Choroid plexus epithelial cell (primary cell): ENCODE data around the gene CIAPIN1.

ENCODE experiments used
- DNase-seq: peaks from one replicate; pipeline ENCODE4 v3.0.0-alpha.2; 2010; ENCODE audit warnings: low read depth
- H3K4me3 ChIP-seq: 2 replicates; pipeline ENCODE4 v1.5.1; 2011; ENCODE audit warnings: low read depth, mild to moderate bottlenecking, control low read depth, low read length, moderate library complexity
- TF ChIP-seq, protein P1 (sequence below): conservative IDR thresholded peaks from 2 replicates; pipeline ENCODE4 v1.5.1; 2011; ENCODE audit warnings: low read depth, mild to moderate bottlenecking, control low read depth, inconsistent platforms, low read length, moderate library complexity

CIAPIN1 gene

DNA sequence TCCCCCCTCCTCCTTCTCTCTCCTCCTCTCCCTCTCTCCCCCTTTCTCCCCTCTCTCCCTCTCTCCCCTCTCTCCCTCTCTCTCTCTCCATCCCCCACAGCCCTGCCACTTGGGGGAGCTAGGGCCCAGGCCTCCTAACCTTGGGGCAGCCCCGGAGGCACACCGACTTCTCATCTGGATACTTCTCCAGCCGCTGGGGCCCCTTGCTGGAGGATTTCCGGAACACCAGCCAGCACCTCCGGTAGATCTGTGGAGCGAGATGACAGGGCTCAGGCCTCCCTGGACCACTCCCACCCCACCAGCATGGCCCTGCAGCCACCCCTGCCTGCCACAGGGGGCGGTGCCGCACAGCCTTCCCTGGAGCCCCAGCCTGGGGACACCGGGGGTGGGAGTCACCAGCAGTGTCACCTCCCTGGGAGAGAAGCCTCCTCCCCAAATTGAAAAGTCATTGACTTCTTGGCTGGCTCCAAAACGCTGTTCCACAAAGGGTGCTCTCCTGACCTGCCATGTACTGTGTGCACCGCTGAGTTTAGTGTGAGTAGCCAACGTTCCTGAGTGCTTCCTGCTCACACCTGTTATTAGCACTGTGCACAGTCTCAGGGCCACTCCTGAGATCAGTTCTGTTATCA is 28.6 kb upstream of the CIAPIN1 start:
- peak; percentile 71 for DNase-seq
- TF ChIP-seq, protein P1, sequence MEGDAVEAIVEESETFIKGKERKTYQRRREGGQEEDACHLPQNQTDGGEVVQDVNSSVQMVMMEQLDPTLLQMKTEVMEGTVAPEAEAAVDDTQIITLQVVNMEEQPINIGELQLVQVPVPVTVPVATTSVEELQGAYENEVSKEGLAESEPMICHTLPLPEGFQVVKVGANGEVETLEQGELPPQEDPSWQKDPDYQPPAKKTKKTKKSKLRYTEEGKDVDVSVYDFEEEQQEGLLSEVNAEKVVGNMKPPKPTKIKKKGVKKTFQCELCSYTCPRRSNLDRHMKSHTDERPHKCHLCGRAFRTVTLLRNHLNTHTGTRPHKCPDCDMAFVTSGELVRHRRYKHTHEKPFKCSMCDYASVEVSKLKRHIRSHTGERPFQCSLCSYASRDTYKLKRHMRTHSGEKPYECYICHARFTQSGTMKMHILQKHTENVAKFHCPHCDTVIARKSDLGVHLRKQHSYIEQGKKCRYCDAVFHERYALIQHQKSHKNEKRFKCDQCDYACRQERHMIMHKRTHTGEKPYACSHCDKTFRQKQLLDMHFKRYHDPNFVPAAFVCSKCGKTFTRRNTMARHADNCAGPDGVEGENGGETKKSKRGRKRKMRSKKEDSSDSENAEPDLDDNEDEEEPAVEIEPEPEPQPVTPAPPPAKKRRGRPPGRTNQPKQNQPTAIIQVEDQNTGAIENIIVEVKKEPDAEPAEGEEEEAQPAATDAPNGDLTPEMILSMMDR = peak; percentile 73
- H3K4me3 ChIP-seq = no peak overlapping the region

DNA sequence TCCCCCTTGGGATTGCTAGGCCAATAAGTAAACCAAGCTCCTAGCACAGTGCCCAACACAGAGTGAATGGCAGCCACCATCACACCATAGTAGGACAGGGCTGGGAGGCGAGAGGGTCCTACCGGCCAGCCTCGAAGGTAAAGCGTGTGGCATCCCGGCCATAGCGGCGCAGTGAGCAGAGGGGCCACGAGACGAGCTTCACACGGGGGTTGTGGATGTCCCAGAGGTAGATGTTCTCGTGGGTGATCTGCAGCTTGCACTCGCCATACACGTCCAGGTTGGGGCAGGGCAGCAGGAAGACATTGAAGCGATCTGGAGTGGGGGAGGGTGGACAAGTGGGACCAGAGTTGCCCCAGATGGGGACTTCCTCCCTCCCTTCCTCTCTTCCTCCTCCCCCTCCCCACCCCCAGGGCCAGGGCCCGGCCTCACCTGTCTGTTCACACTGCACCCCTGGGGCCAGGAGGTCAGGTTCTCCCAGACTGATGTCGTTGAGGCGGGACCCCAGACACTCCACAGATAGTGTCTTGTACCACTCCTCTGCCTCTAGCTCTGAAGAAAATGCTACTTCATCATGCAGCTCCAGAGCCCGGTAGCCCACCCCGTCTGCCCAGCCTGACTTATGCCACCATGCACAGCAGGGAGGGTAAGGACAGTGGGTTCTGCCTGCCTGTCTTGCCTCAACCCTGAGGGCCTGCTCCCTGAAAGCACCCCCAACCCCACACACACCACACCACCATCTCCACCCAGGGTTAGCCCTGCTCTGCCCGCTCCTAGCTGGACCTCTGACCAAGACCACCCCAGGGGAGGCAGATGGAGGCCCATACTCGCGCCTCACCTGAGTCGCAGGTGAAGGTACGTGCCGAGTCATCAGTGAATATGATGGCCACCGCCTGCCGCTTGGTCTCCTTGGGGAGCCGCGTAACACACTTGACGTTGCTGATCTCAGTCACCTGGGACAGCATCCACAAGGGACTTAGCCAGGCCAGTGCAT is 27.8 kb upstream of the CIAPIN1 start:
- TF ChIP-seq, protein P1 = no peak
- no peak overlapping the region for H3K4me3 ChIP-seq

DNA sequence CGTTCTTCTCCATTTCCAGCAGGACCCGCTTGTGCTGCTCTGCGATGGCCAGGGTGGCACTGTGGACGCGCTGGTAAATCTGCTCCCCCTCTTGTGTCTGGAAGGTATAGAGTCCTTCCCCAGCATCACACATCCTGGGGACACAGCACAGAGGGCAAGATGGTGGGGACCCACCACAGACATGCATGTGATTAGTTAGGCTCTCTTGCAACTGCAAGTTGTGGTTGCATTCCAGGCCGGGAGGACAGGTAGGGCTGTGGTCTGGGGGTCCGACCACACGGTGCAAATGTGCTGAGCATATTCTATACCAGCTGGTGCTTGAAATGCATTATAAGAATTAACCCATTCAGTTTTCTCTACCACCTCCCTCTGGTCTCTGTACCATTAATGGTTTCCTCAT is 26.7 kb upstream of the CIAPIN1 start:
- H3K4me3 ChIP-seq = no peak overlapping the region
- TF ChIP-seq, protein P1 = no peak
- no peak for DNase-seq

More for the DNA sequence above, 27.8 kb upstream of the CIAPIN1 start:
- no peak for DNase-seq

DNA sequence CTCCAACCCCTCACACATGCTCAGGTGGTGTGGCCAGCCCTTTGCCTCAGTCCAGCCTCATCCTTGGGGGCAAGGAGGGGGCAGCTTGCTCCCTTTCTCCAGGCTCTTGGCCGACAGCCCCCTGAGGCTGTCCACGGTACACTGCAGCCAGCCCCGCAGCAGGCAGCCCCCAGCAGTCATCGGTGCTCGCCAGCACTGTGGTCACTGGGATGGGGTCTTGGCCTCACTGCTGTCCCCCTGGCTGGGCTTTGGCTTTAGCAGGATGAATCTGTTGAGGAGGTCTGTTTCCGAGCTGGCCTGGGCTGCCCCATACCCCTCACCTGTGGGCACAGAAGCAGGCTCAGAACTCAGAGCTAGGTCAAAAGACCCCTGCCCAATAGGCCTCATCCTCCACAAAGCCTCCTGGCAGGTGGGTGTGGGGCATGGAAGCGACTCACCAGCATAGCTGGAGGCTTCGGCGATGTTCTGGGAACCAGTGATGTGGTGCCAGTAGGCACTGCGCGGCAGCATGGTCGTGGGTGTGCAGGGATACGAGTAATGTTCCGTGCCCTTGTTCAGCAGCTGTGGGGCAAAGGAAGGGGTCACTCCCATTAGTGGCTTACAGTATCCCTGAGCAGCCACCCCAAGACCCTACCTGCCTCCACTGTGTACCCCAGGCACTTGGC is 26.1 kb upstream of the CIAPIN1 start:
- no peak overlapping the region for H3K4me3 ChIP-seq
- TF ChIP-seq, protein P1 = no peak
- no peak for DNase-seq

DNA sequence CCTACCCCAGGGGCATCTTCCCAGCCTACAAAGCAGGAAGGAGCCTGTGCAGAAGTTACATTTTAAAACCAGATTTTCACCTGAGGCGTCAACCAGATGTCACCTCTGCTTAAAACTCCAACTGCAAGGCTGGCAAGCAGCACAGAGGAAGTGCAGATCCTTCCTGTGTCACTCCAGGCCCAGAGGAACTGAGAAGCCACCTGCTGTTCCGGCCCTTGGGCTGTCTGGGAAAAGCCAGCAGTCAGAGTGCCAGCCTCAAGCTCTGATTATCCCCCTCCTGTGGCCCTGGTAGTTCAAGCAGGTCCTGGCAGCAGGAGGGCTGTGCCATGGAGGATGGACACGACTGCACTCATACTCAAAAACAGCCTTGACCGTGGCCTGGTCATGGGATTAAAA is 25.5 kb upstream of the CIAPIN1 start:
- no peak overlapping the region for H3K4me3 ChIP-seq
- TF ChIP-seq, protein P1 = no peak
- DNase-seq = no peak

DNA sequence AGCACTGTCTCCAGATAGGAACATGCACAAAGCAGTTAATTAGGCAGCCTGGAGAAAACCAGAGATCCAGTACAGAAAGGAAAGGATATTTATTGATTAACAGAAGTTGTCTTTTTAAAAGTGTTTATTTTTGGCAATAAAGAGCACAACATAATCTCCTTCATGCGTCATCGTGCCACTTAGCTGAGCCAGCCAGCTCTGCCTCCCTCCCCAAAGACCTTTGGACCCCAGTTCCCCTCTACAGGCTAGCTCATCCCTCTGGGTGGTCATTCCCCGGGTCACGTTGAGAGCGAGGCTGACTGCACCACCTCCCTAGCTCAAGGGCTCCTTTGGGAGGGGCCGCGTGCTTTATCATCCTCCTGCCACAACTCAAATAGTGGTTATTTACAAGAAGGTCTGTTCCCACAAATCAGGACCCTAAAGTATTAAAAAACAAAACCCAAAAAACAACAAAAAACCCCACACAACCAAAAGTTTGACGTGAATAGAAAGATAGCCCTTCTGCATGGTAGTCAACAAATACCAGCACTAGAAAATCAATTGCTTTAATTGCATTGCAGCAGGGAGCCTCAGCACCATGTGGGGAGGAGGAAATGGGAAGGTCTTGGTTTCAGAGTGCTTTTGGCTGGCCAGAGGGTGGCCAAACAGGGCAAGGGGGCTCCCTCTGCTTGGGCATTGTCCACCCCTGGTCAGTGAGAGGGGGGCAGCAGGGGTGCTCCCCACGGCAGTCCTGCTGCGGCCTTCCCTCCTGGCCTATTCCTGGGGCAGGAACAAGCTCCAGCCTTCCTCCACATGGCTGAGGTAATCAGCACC is 24.9 kb upstream of the CIAPIN1 start:
- H3K4me3 ChIP-seq = no peak overlapping the region
- no peak for DNase-seq
- TF ChIP-seq, protein P1 = no peak
